Stomach (tissue), 9 donors: ENCODE measurements around the gene GRAMD4. TPM values are rescaled to one million over a fixed set of nuclear protein-coding genes. Genes with fewer than 3 reads are reported as not detected.

Source experiments
- DNase-seq, 2 donors: peaks; one replicate each; pipeline versions ENCODE4 v3.0.0 to v3.0.0-alpha.2; 2013 to 2019
- H3K27ac ChIP-seq, 5 donors: fragments of 200-600 bp in 4 of 5; sonication (generic) in 4 of 5; one replicate each; pipeline ENCODE4 v1.5.1; 2013 to 2019; ENCODE audit warnings: mild to moderate bottlenecking in 1 of 5, moderate library complexity in 1 of 5
- H3K27me3 ChIP-seq, 3 donors: fragments of 200-600 bp; sonication (generic); one replicate each; pipeline ENCODE4 v1.5.1; 2017 to 2019; ENCODE audit warnings: mixed run types in 1 of 3
- H3K36me3 ChIP-seq, 4 donors: fragments of 200-600 bp; sonication (generic); 1 replicate in 3 of 4; 2 replicates in 1 of 4; pipeline ENCODE4 v1.5.1; 2016 to 2019
- H3K4me1 ChIP-seq, 4 donors: fragments of 200-600 bp; sonication (generic); one replicate each; pipeline ENCODE4 v1.5.1; 2016 to 2019
- H3K4me3 ChIP-seq, 4 donors: fragments of 200-600 bp; sonication (generic) in 3 of 4; one replicate each; pipeline ENCODE4 v1.5.1; 2016 to 2019; ENCODE audit warnings: mild to moderate bottlenecking in 1 of 4
- H3K9me3 ChIP-seq, 4 donors: fragments of 200-600 bp; sonication (generic); one replicate each; pipeline ENCODE4 v1.5.1; 2016 to 2019
- CTCF ChIP-seq, 7 experiments: fragments of 450-650 bp in 4 of 7; fragments of 200-600 bp in 3 of 7; sonication (generic) in 3 of 7; IDR thresholded peaks; one replicate each; pipeline ENCODE4 v1.5.1; 2016 to 2019; ENCODE audit warnings: antibody characterized with exemption in 7 of 7, control low read depth in 2 of 7, mild to moderate bottlenecking in 1 of 7
- EP300 ChIP-seq: sonication (generic); formaldehyde crosslinking; IDR thresholded peaks from one replicate; pipeline ENCODE4 v1.6.1; 2017; ENCODE audit warnings: antibody characterized with exemption
- POLR2A ChIP-seq, 4 donors: fragments of 450-650 bp; IDR thresholded peaks; one replicate each; pipeline ENCODE4 v1.6.1; 2016; ENCODE audit warnings: antibody characterized with exemption in 4 of 4, control low read depth in 2 of 4, mild to moderate bottlenecking in 1 of 4, moderate library complexity in 1 of 4
- POLR2AphosphoS5 ChIP-seq, 3 donors: sonication (generic); formaldehyde crosslinking; IDR thresholded peaks; one replicate each; pipeline ENCODE4 v1.6.1; 2016; ENCODE audit warnings: antibody characterized with exemption in 3 of 3
- WGBS, 5 donors: extraction: QIAGEN DNeasy Blood & Tissue Kit in 3 of 5; methylation state at CpG; one replicate each; pipeline versions ENCODE4 v1.1.5 to v1.1.7; 2013 to 2018; 5-methylcytosine and 5-hydroxymethylcytosine counted together
- intact Hi-C: fragments of 100-400 bp; cut with DNase I; formaldehyde crosslinking; loops from one replicate; pipeline ENCODE4 v1.15.1; 2023; ENCODE audit warnings: low total_unique reads
- polyA plus RNA-seq, 3 donors: library from polyadenylated mRNA; stranded (reverse); fragments of 200-250 nt; gene quantifications; one replicate each; pipeline ENCODE4 v1.2.3, GENCODE V29; 2013
- total RNA-seq, 5 donors: library from RNA; depleted of rRNA; stranded (reverse); fragments of >200 nt; gene quantifications; one replicate each; pipeline versions ENCODE4 v1.1.0 to v1.2.3, GENCODE V29; 2014 to 2016
- donor health status: healthy with polysubstance abuse.
- donor health status: Bipolar disorder and iron deficiency.
- donor health status: healthy.

Gene GRAMD4
- total and polyA plus RNA-seq, 8 donors: 7.4 to 452 (median 21.0) TPM

- Histone ChIP-seq H3K36me3 (peaks cover 0 to 34% (median 16%) of the 10 kb centered on the region in 4 donors), H3K4me1 (peaks cover 32 to 47% (median 41%) of the 10 kb centered on the region in 4 donors), H3K4me3 (no peak overlapping the region), H3K27ac (no peak overlapping the region), H3K9me3 (no peaks in the 10 kb centered on the region), H3K27me3 (no peaks in the 10 kb centered on the region)
- intact Hi-C loops: no loop called here
- DNase-seq: no peak
- TF ChIP-seq CTCF (IDR thresholded peaks at IDR 0.05) (no peak), POLR2A (IDR thresholded peaks at IDR 0.05) (no peak), POLR2AphosphoS5 (IDR thresholded peaks at IDR 0.05) (no peak), EP300 (no peak)
- 85 to 95% (median 93%) methylated on average over 14 to 26 of the region's 26 CpGs for WGBS, 5 donors
Measured at GRCh38 chr22:46655861-46656608, 35.8 kb downstream of the GRAMD4 start.

DNA sequence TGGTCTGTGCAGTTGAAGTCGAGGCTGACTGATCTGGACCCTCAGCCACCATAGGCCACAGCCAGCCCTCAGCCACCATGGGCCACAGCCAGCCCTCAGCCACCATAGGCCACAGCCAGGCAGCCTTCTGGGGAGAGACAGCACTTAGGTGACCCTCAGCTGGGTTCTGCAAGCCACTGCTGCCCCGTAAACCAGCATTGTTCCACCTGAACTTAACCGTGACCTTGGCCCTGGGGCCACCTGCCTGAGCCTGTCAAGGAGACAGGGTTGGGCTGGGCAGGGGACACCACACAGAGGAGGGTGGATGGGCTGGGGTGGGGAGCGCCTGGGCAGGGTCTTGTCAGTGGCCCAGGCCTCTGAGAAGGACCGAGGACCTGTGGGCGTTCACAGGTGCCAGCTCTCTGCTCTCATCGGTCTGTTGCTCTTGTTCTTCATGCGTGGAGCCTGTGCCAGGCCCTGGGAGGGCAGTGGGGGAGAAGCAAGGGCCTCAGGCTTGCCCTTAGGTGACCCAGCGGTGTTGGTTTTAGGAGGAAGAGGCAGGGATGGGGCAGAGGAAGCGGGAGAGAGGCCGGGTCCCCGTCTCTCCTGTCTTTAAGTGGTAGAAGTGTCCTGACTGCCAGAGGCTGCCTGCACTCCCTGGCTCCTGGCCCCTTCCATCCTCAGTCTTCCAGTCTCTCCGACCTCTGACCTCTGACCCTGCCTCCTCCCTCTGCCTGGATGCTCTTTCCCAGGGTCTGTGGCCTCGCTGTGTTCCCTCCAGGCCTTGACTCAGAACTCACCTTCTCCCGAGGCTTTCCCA lies 36.9 kb downstream of the GRAMD4 start:
- Histone ChIP-seq H3K9me3 (no peaks in the 10 kb centered on the region), H3K27ac (no peak overlapping the region), H3K36me3 (peaks cover 0 to 44% (median 24%) of the 10 kb centered on the region in 4 donors), H3K4me1 (peaks cover 30 to 44% (median 41%) of the 10 kb centered on the region in 4 donors), H3K27me3 (no peaks in the 10 kb centered on the region), H3K4me3 (no peak overlapping the region)
- intact Hi-C loops: no loop called here
- TF ChIP-seq POLR2A (IDR thresholded peaks at IDR 0.05) (no peak), EP300 (no peak), CTCF (IDR thresholded peaks at IDR 0.05) (no peak), POLR2AphosphoS5 (IDR thresholded peaks at IDR 0.05) (no peak)
- 88 to 96% (median 91%) methylated on average over 13 to 15 of the region's 15 CpGs for WGBS, 5 donors
- DNase-seq: no peak

DNA sequence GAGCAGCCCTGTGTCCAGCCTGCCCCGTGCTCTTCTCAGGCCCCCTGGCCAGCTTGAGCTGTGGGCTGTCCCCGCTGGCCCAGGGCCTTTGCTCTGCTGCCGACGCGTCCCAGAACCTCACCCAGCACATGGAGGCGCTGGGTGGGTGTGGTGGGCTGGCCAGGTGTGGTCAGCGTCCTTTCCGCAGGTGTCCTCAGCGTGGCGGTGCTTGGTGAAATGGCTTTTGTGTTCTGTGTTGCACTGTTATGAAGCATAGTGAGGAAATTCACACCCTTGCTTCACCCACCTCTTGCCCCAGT lies 37.4 kb downstream of the GRAMD4 start:
- Histone ChIP-seq H3K36me3 (peaks cover 0 to 50% (median 28%) of the 10 kb centered on the region in 4 donors), H3K4me1 (peaks cover 25 to 38% (median 35%) of the 10 kb centered on the region in 4 donors), H3K4me3 (no peak overlapping the region), H3K27ac (no peak overlapping the region), H3K27me3 (no peaks in the 10 kb centered on the region), H3K9me3 (no peaks in the 10 kb centered on the region)
- intact Hi-C loops: no loop called here
- WGBS, 5 donors: 90 to 95% (median 93%) methylated on average over 2 to 10 of the region's 10 CpGs
- no peak for TF ChIP-seq POLR2AphosphoS5 (IDR thresholded peaks at IDR 0.05)
- TF ChIP-seq POLR2A (IDR thresholded peaks at IDR 0.05): no peak
- DNase-seq: no peak

DNA sequence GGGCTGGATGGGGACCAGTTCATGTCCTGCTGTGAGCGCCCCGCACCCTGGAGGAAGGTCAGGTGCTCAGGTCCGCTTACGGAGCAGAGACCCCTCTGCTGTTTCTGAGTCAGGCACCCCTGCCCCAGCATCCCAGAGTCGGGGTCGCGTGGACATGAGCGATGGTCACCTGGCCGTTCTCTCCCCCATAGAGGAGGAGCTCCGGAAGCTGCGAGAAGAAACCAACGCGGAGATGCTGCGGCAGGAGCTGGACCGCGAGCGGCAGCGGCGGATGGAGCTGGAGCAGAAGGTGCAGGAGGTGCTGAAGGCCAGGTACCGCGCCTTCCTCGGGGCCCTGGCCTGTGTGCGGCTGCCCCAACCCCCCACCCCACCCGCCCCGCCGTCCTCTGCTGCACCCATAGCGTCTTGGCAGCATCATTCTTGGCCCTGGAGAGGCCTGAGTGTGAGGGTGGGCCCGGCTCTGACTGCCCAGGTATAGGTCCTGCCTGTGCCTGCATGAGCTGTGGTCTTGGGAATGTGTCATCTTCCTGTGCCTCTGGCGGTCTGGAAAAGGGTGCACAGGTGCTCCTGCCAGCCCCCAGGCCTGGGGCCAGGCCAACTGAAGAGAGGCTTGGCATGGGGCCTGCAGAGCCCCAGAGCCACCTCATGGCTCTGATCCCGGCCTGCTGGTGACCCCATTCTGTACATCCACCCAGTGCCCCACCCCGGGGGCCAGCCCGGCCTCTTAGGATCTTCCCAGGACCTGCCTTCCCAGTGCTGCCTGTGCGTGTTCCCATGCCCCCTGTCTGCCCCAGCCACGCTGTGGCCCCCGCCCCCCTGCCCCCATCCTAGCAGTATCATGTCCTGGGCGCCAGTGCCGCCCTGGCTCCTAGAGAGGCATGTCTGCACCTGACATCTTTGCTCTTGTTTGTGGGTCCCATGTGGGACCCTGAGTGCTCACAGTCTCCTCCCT lies 38.1 kb downstream of the GRAMD4 start:
- peaks cover 2 to 56% (median 35%) of the 10 kb centered on the region in 4 donors for H3K36me3 ChIP-seq
- H3K9me3 ChIP-seq: no peaks in the 10 kb centered on the region
- 87 to 96% (median 90%) methylated on average over 34 to 37 of the region's 37 CpGs for WGBS, 5 donors
- no peak overlapping the region for H3K27ac ChIP-seq
- peaks cover 18 to 31% (median 28%) of the 10 kb centered on the region in 4 donors for H3K4me1 ChIP-seq
- no peak for DNase-seq
- H3K4me3 ChIP-seq: no peak overlapping the region
- no peaks in the 10 kb centered on the region for H3K27me3 ChIP-seq
- intact Hi-C loops: no loop called here
- TF ChIP-seq POLR2A (IDR thresholded peaks at IDR 0.05) (no peak), CTCF (IDR thresholded peaks at IDR 0.05) (no peak), POLR2AphosphoS5 (IDR thresholded peaks at IDR 0.05) (no peak), EP300 (no peak)
